Natural killer cell (primary cell): Measurements from ENCODE around the gene SERPINE2. TPM values are rescaled to one million over a fixed set of nuclear protein-coding genes. Genes with fewer than 3 reads are reported as not detected.

Source experiments
- ATAC-seq, 3 donors: fragments of 150-1000 bp in 2 of 3; fragments of 200-7000 bp in 1 of 3; cut with Tn5 transposase; 1 replicate in 1 of 3; 2 replicates in 2 of 3; pipeline ENCODE4 v1.10.0; 2021; ENCODE audit warnings: mild to moderate bottlenecking in 2 of 3, moderate library complexity in 2 of 3
- DNase-seq, 2 donors: peaks; one replicate each; pipeline versions ENCODE4 v3.0.0 to v3.0.0-alpha.2; 2013 to 2021; ENCODE audit warnings: mixed read lengths in 1 of 2
- H3K27ac ChIP-seq: one replicate; pipeline ENCODE4 v1.5.1; 2013; ENCODE audit warnings: mild to moderate bottlenecking, low read length
- H3K27me3 ChIP-seq: one replicate; pipeline ENCODE4 v1.6.1; 2013; ENCODE audit warnings: low read length; ENCODE audit not compliant: control insufficient read depth, insufficient read depth
- H3K36me3 ChIP-seq: one replicate; pipeline ENCODE4 v1.6.1; 2013; ENCODE audit warnings: low read length; ENCODE audit not compliant: control insufficient read depth, insufficient read depth
- H3K4me1 ChIP-seq: one replicate; pipeline ENCODE4 v1.6.1; 2013; ENCODE audit warnings: low read length; ENCODE audit not compliant: control insufficient read depth, insufficient read depth
- H3K4me3 ChIP-seq: one replicate; pipeline ENCODE4 v1.5.1; 2013; ENCODE audit warnings: low read length
- H3K9me3 ChIP-seq: one replicate; pipeline ENCODE4 v1.6.1; 2013; ENCODE audit warnings: low read length; ENCODE audit not compliant: control insufficient read depth, insufficient read depth
- H3K27ac Mint-ChIP-seq, 2 donors: one replicate each; pipeline ENCODE4 v1.8.0; 2022; ENCODE audit warnings: mild to moderate bottlenecking in 2 of 2, mixed read lengths in 2 of 2, moderate library complexity in 1 of 2
- H3K27me3 Mint-ChIP-seq, 2 donors: one replicate each; pipeline ENCODE4 v1.8.0; 2022; ENCODE audit warnings: low read depth in 2 of 2, mixed read lengths in 2 of 2
- H3K36me3 Mint-ChIP-seq: one replicate; pipeline ENCODE4 v1.8.0; 2022; ENCODE audit warnings: mixed read lengths
- H3K4me1 Mint-ChIP-seq, 2 donors: one replicate each; pipeline ENCODE4 v1.8.0; 2022; ENCODE audit warnings: mixed read lengths in 2 of 2
- H3K4me3 Mint-ChIP-seq: one replicate; pipeline ENCODE4 v1.8.0; 2022; ENCODE audit warnings: mild to moderate bottlenecking, moderate library complexity, mixed read lengths
- H3K9me3 Mint-ChIP-seq, 2 donors: one replicate each; pipeline ENCODE4 v1.8.0; 2022; ENCODE audit warnings: mixed read lengths in 2 of 2
- CTCF ChIP-seq: fragments of 200-600 bp; IDR thresholded peaks from one replicate; pipeline ENCODE4 v1.8.0; 2022; ENCODE audit warnings: antibody characterized with exemption
- WGBS: methylation state at CpG from one replicate; pipeline ENCODE4 v1.1.7; 2013; ENCODE audit warnings: missing lambda C conversion rate; ENCODE audit not compliant: insufficient coverage; 5-methylcytosine and 5-hydroxymethylcytosine counted together
- intact Hi-C: fragments of 100-400 bp; cut with micrococcal nuclease; formaldehyde crosslinking; loops from one replicate; pipeline ENCODE4 v1.14.2; 2022
- total RNA-seq, 4 donors: library from RNA; stranded (reverse); fragments of 120-200 nt in 1 of 4; gene quantifications; one replicate each; pipeline versions ENCODE4 v1.2.3 to v1.2.4, GENCODE V29; 2013 to 2022

Gene SERPINE2
- total RNA-seq, 3 donors from 2014 or later (not counting 1 experiment from before 2014, with no cell fraction given): 3.5 to 14.6 (median 8.4) TPM

- no peak for DNase-seq
- Mint-ChIP-seq H3K36me3 (no peaks in the 10 kb centered on the region), H3K27ac (no peak overlapping the region), H3K27me3 (no peaks in the 10 kb centered on the region), H3K4me3 (no peak overlapping the region), H3K4me1 (no peaks in the 10 kb centered on the region), H3K9me3 (no peaks in the 10 kb centered on the region)
- H3K4me1 ChIP-seq: no peaks in the 10 kb centered on the region
- no peak overlapping the region for H3K4me3 ChIP-seq
- WGBS: no CpG with 5 or more reads among the region's 2 CpGs
- no peak for ATAC-seq
- no peaks in the 10 kb centered on the region for H3K27me3 ChIP-seq
- H3K27ac ChIP-seq: no peak overlapping the region
- TF ChIP-seq CTCF: no peak
- H3K36me3 ChIP-seq: no peaks in the 10 kb centered on the region
- intact Hi-C loops: loop anchor here (10.0 kb wide), 1 partner anchor 146 kb away; no protein-coding TSS in a partner anchor
- H3K9me3 ChIP-seq: no peaks in the 10 kb centered on the region
These were observed 40.1 kb downstream of the SERPINE2 start for GRCh38 chr2:223998948-223999347.

GRCh38 chr2:223997938-223998337 lies 41.1 kb downstream of the SERPINE2 start:
- DNase-seq (no peak), ATAC-seq (no peak)
- TF ChIP-seq CTCF: no peak
- H3K9me3 ChIP-seq: no peaks in the 10 kb centered on the region
- no peaks in the 10 kb centered on the region for H3K9me3 Mint-ChIP-seq
- H3K36me3 Mint-ChIP-seq: no peaks in the 10 kb centered on the region
- H3K27me3 ChIP-seq: no peaks in the 10 kb centered on the region
- H3K4me1 ChIP-seq: no peaks in the 10 kb centered on the region
- H3K4me1 Mint-ChIP-seq: no peaks in the 10 kb centered on the region
- H3K36me3 ChIP-seq: no peaks in the 10 kb centered on the region
- no peak overlapping the region for H3K4me3 Mint-ChIP-seq
- H3K4me3 ChIP-seq: no peak overlapping the region
- H3K27ac ChIP-seq: no peak overlapping the region
- WGBS: 98% methylated on average over 5 of the region's 5 CpGs
- H3K27me3 Mint-ChIP-seq: no peaks in the 10 kb centered on the region
- H3K27ac Mint-ChIP-seq: no peak overlapping the region
- intact Hi-C loops: loop anchor here (10.0 kb wide), 1 partner anchor 147 kb away; no protein-coding TSS in a partner anchor

GRCh38 chr2:223996391-223996790 lies 42.7 kb downstream of the SERPINE2 start:
- no peak overlapping the region for H3K27ac ChIP-seq
- Mint-ChIP-seq H3K9me3 (no peaks in the 10 kb centered on the region), H3K4me1 (no peaks in the 10 kb centered on the region), H3K27me3 (no peaks in the 10 kb centered on the region), H3K27ac (no peak overlapping the region), H3K36me3 (no peaks in the 10 kb centered on the region), H3K4me3 (no peak overlapping the region)
- ATAC-seq (no peak), DNase-seq (no peak)
- H3K4me1 ChIP-seq: no peaks in the 10 kb centered on the region
- no peaks in the 10 kb centered on the region for H3K27me3 ChIP-seq
- no peak for TF ChIP-seq CTCF
- H3K9me3 ChIP-seq: no peaks in the 10 kb centered on the region
- whole genome bisulfite sequencing: 88% methylated on average over 6 of the region's 6 CpGs
- H3K4me3 ChIP-seq: no peak overlapping the region
- intact Hi-C loops: loop anchor here (10.0 kb wide), 1 partner anchor 148 kb away; no protein-coding TSS in a partner anchor
- no peaks in the 10 kb centered on the region for H3K36me3 ChIP-seq

GRCh38 chr2:223995569-223995968 lies 43.5 kb downstream of the SERPINE2 start:
- Mint-ChIP-seq H3K36me3 (no peaks in the 10 kb centered on the region), H3K27ac (no peak overlapping the region), H3K27me3 (no peaks in the 10 kb centered on the region), H3K4me1 (no peaks in the 10 kb centered on the region), H3K4me3 (no peak overlapping the region), H3K9me3 (no peaks in the 10 kb centered on the region)
- no peaks in the 10 kb centered on the region for H3K36me3 ChIP-seq
- H3K4me3 ChIP-seq: no peak overlapping the region
- TF ChIP-seq CTCF: no peak
- no peaks in the 10 kb centered on the region for H3K4me1 ChIP-seq
- ATAC-seq (no peak), DNase-seq (no peak)
- 81% methylated on average over 5 of the region's 5 CpGs for WGBS
- no peaks in the 10 kb centered on the region for H3K9me3 ChIP-seq
- no peak overlapping the region for H3K27ac ChIP-seq
- no peaks in the 10 kb centered on the region for H3K27me3 ChIP-seq
- intact Hi-C loops: loop anchor here (10.0 kb wide), 1 partner anchor 149 kb away; no protein-coding TSS in a partner anchor
